B cell (primary cell): ENCODE results near the gene NETO2. TPM values are rescaled to one million over a fixed set of nuclear protein-coding genes. Genes with fewer than 3 reads are reported as not detected.

ENCODE experiments used
- ATAC-seq: fragments of 200-7000 bp; cut with Tn5 transposase; one replicate; pipeline ENCODE4 v1.10.0; 2021; ENCODE audit warnings: low read depth, mild to moderate bottlenecking, moderate number of reproducible peaks, moderate library complexity
- CTCF ChIA-PET: fragments of 350-600 bp; sonication (Branson Sonifier 250); formaldehyde crosslinking; loops from one replicate; lab custom pipeline; 2021; ENCODE audit warnings: antibody characterized with exemption, inconsistent platforms; lab: Charles Lee
- POLR2A ChIA-PET: fragments of 350-600 bp; sonication (Branson Sonifier 250); formaldehyde crosslinking; loops from one replicate; lab custom pipeline; 2021; ENCODE audit warnings: antibody characterized with exemption; lab: Charles Lee
- DNase-seq: peaks from one replicate; pipeline ENCODE4 v3.0.0; 2013
- H2AFZ ChIP-seq: 2 replicates; pipeline ENCODE4 v1.6.1; 2012; ENCODE audit warnings: mild to moderate bottlenecking, low read depth, low read length; ENCODE audit not compliant: insufficient read depth, poor library complexity, severe bottlenecking
- H3K27ac ChIP-seq, 2 donors: 1 replicate in 1 of 2; 2 replicates in 1 of 2; pipeline ENCODE4 v1.5.1; 2012 to 2013; ENCODE audit warnings: low read length in 2 of 2, mild to moderate bottlenecking in 2 of 2, moderate library complexity in 1 of 2
- H3K27me3 ChIP-seq, 4 experiments: fragments of 200-600 bp in 1 of 4; sonication (generic) in 1 of 4; replicated peaks in 1 of 4; 1 replicate in 2 of 4; 2 replicates in 2 of 4; pipeline versions ENCODE4 v1.6.1 to v1.7.0; 2013 to 2016; ENCODE audit warnings: low read length in 3 of 4, mild to moderate bottlenecking in 2 of 4, mixed read lengths in 1 of 4, moderate library complexity in 1 of 4; ENCODE audit not compliant: insufficient read depth in 4 of 4, control insufficient read depth in 3 of 4; ENCODE audit errors: control extremely low read depth in 1 of 4
- H3K36me3 ChIP-seq, 2 experiments: replicated peaks in 1 of 2; 1 replicate in 1 of 2; 2 replicates in 1 of 2; pipeline versions ENCODE4 v1.6.1 to v1.7.1; 2013; ENCODE audit warnings: low read length in 1 of 2; ENCODE audit not compliant: insufficient read depth in 2 of 2, control insufficient read depth in 1 of 2; ENCODE audit errors: control extremely low read depth in 1 of 2, extremely low read depth in 1 of 2
- H3K4me1 ChIP-seq, 2 donors: fragments of 200-600 bp in 1 of 2; sonication (generic) in 1 of 2; 1 replicate in 1 of 2; 2 replicates in 1 of 2; pipeline versions ENCODE4 v1.5.1 to v1.6.1; 2013 to 2017; ENCODE audit warnings: low read length in 2 of 2; ENCODE audit not compliant: control insufficient read depth in 2 of 2, insufficient read depth in 2 of 2
- H3K4me2 ChIP-seq: replicated peaks from 2 replicates; pipeline ENCODE3; 2012; ENCODE audit warnings: mild to moderate bottlenecking, low read depth, low read length; ENCODE audit not compliant: poor library complexity, severe bottlenecking
- H3K4me3 ChIP-seq, 5 experiments: fragments of 200-600 bp in 1 of 5; sonication (generic) in 1 of 5; 1 replicate in 3 of 5; 2 replicates in 2 of 5; pipeline versions ENCODE4 v1.5.1 to v1.7.0; 2011 to 2016; ENCODE audit warnings: low read length in 4 of 5, mild to moderate bottlenecking in 4 of 5, low read depth in 2 of 5, control low read depth in 1 of 5, moderate library complexity in 1 of 5; ENCODE audit not compliant: insufficient read depth in 1 of 5; ENCODE audit errors: control extremely low read depth in 1 of 5, extremely low read depth in 1 of 5
- H3K79me2 ChIP-seq: fragments of 200-600 bp; sonication (generic); one replicate; pipeline ENCODE4 v1.6.0; 2016; ENCODE audit warnings: low read length; ENCODE audit not compliant: control insufficient read depth, insufficient read depth
- H3K9ac ChIP-seq: fragments of 200-600 bp; sonication (generic); 2 replicates; pipeline ENCODE4 v1.6.1; 2017; ENCODE audit warnings: mild to moderate bottlenecking, low read length, moderate library complexity
- H3K9me3 ChIP-seq, 3 donors: one replicate each; pipeline versions ENCODE4 v1.6.1 to v1.7.1; 2013; ENCODE audit warnings: low read length in 2 of 3; ENCODE audit not compliant: control insufficient read depth in 2 of 3, insufficient read depth in 1 of 3; ENCODE audit errors: control extremely low read depth in 1 of 3
- H4K20me1 ChIP-seq: 2 replicates; pipeline ENCODE4 v1.6.0; 2012; ENCODE audit warnings: mild to moderate bottlenecking, low read length; ENCODE audit not compliant: insufficient read depth, control insufficient read depth, poor library complexity, severe bottlenecking
- H3K27ac Mint-ChIP-seq: one replicate; pipeline ENCODE4 v1.8.0; 2021; ENCODE audit warnings: mixed read lengths
- H3K27me3 Mint-ChIP-seq: one replicate; pipeline ENCODE4 v1.8.0; 2021; ENCODE audit warnings: mixed read lengths
- H3K4me1 Mint-ChIP-seq: one replicate; pipeline ENCODE4 v1.8.0; 2021; ENCODE audit warnings: mixed read lengths
- H3K4me3 Mint-ChIP-seq: one replicate; pipeline ENCODE4 v1.8.0; 2021; ENCODE audit warnings: mixed read lengths
- H3K9me3 Mint-ChIP-seq: one replicate; pipeline ENCODE4 v1.8.0; 2022; ENCODE audit warnings: mixed read lengths; ENCODE audit not compliant: insufficient read depth
- EZH2 ChIP-seq: IDR thresholded peaks from 2 replicates; pipeline ENCODE4 v1.6.1; 2012; ENCODE audit warnings: borderline replicate concordance, low read depth, mild to moderate bottlenecking, moderate library complexity, low read length; ENCODE audit not compliant: insufficient read depth, poor library complexity, severe bottlenecking
- WGBS: methylation state at CpG from one replicate; pipeline ENCODE4 v1.1.5; 2013; ENCODE audit warnings: missing lambda C conversion rate; ENCODE audit not compliant: insufficient coverage; 5-methylcytosine and 5-hydroxymethylcytosine counted together
- intact Hi-C: fragments of 100-400 bp; cut with micrococcal nuclease; formaldehyde crosslinking; loops from one replicate; pipeline ENCODE4 v1.10.0; 2022
- polyA plus RNA-seq: library from polyadenylated mRNA; depleted of rRNA; stranded (reverse); fragments of >200 nt; gene quantifications from 2 replicates; pipeline ENCODE4 v1.2.3, GENCODE V29; 2012
- total RNA-seq, 2 donors: library from RNA; stranded (reverse); fragments of 120-200 nt in 1 of 2; gene quantifications; 1 replicate in 1 of 2; 2 replicates in 1 of 2; pipeline versions ENCODE4 v1.2.3 to v1.2.4, GENCODE V29; 2013 to 2022
- TF ChIP-seq, protein P1 (sequence below): fragments of 200-600 bp; IDR thresholded peaks from one replicate; pipeline ENCODE4 v1.8.0; 2022; ENCODE audit warnings: antibody characterized with exemption, mild to moderate bottlenecking

The NETO2 gene
- total and polyA plus RNA-seq, 2 donors (not counting 1 experiment from before 2014, with no cell fraction given), result 1.9 to 4.2 TPM

DNA sequence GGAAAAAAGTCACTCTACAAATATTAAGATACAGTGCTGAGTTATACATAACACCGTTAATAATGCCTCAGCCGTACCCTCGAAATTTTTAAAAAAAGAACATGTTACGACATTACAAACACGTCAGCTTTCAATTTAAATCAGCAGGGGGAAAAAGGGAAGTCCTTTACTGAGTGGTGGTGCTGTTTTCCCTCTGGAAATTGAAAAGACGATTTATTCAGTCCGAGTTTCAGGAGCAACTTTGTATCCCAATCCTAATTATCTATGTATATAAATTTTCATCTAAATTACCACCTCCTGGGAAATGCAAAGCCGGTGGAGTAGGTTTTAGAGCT lies 1.3 kb downstream of the NETO2 start:
- ATAC-seq, result no peak
- Mint-ChIP-seq H3K4me1 (peaks cover 19% of the 10 kb centered on the region), H3K27ac (peak overlapping the region; percentile 47), H3K4me3 (peak overlapping the region; percentile 94), H3K27me3 (no peaks in the 10 kb centered on the region), H3K9me3 (no peaks in the 10 kb centered on the region)
- no peak for TF ChIP-seq EZH2
- TF ChIP-seq, protein P1, sequence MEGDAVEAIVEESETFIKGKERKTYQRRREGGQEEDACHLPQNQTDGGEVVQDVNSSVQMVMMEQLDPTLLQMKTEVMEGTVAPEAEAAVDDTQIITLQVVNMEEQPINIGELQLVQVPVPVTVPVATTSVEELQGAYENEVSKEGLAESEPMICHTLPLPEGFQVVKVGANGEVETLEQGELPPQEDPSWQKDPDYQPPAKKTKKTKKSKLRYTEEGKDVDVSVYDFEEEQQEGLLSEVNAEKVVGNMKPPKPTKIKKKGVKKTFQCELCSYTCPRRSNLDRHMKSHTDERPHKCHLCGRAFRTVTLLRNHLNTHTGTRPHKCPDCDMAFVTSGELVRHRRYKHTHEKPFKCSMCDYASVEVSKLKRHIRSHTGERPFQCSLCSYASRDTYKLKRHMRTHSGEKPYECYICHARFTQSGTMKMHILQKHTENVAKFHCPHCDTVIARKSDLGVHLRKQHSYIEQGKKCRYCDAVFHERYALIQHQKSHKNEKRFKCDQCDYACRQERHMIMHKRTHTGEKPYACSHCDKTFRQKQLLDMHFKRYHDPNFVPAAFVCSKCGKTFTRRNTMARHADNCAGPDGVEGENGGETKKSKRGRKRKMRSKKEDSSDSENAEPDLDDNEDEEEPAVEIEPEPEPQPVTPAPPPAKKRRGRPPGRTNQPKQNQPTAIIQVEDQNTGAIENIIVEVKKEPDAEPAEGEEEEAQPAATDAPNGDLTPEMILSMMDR, result no peak
- peak overlapping the region; percentile 42 to 81 (median 64) for H3K4me3 ChIP-seq
- ChIA-PET POLR2A (no interaction called here), CTCF (interaction anchor here (0.9 to 6.2 kb wide), 37 partner anchors 8 to 1488 kb away, joined by 3 to 60 read pairs (median 5); partner anchors contain the start of genes ABCC12, DNAJA2, ITFG1 and PHKB)
- intact Hi-C loops, result loop anchor here (2.0 to 10.0 kb wide), 6 partner anchors 120 to 1480 kb away; partner anchors contain the start of gene LONP2
- H3K9ac ChIP-seq, result peak overlapping the region; percentile 58
- peaks cover 0 to 5% (median 0%) of the 10 kb centered on the region in 3 donors for H3K9me3 ChIP-seq
- DNase-seq, result peak; percentile 58
- peaks cover 0 to 9% (median 0%) of the 10 kb centered on the region in 4 experiments for H3K27me3 ChIP-seq
- H4K20me1 ChIP-seq, result no peaks in the 10 kb centered on the region
- no peak overlapping the region for H3K27ac ChIP-seq
- H3K36me3 ChIP-seq, result no peaks in the 10 kb centered on the region
- WGBS, result 0% methylated on average over 1 of the region's 8 CpGs
- H3K4me1 ChIP-seq, result peaks cover 9 to 16% of the 10 kb centered on the region in 2 donors
- H3K79me2 ChIP-seq, result no peaks in the 10 kb centered on the region
- H3K4me2 ChIP-seq, result peak overlapping the region; percentile 93
- peak overlapping the region; percentile 81 for H2AFZ ChIP-seq

DNA sequence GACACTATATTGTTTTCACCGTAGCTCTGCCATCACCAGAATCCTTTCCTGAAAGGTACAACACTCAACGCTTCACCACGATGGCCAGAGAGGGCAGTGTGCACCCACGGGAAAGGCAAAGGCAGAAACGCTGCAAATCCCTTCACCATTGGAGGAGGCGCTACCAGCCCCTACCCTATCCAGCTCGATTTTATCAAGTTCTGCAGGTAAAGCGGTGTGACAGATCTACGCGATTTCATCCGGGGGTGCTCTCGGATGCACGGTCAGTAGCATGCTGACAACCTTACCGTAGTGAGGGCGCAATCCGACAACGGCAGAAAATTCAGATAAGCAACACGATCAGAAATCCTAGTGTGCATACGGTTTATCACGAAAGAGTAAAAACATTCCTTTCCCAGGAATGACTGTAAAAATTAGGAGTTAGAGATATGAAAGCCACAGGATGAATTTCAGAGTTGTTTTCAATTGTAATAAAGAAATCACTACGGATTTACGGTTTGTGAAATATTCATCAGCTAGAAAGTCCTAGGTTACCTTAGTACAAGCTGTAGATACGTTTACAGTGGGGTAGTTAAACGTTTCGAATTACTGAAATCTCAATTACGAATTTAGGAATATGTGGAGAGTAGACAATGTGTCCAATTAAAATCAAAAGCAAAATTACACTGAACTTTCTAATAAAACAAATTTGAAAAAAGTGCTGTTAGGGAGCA lies 1.8 kb downstream of the NETO2 start:
- DNase-seq, result peak; percentile 87
- H3K4me3 ChIP-seq, result peak overlapping the region; percentile 42 to 81 (median 64)
- CTCF ChIA-PET, result interaction anchor here (0.6 to 6.2 kb wide), 55 partner anchors 9 to 1488 kb away, joined by 3 to 60 read pairs (median 4); partner anchors contain the start of genes ABCC12 and DNAJA2
- no peaks in the 10 kb centered on the region for H3K9me3 Mint-ChIP-seq
- WGBS, result under 1% methylated on average over 13 of the region's 26 CpGs
- no peaks in the 10 kb centered on the region for H3K36me3 ChIP-seq
- H4K20me1 ChIP-seq, result no peaks in the 10 kb centered on the region
- POLR2A ChIA-PET, result no interaction called here
- H3K27ac ChIP-seq, result no peak overlapping the region
- peak overlapping the region; percentile 54 for H3K27ac Mint-ChIP-seq
- intact Hi-C loops, result loop anchor here (1.0 to 10.0 kb wide), 10 partner anchors 105 to 1480 kb away; partner anchors contain the start of gene LONP2
- H2AFZ ChIP-seq, result peak overlapping the region; percentile 81
- no peaks in the 10 kb centered on the region for H3K27me3 Mint-ChIP-seq
- peaks cover 19% of the 10 kb centered on the region for H3K4me1 Mint-ChIP-seq
- H3K4me2 ChIP-seq, result peak overlapping the region; percentile 93
- TF ChIP-seq EZH2, result no peak
- TF ChIP-seq, protein P1, result peak; percentile 96
- peaks cover 0 to 9% (median 0%) of the 10 kb centered on the region in 4 experiments for H3K27me3 ChIP-seq
- peaks cover 9 to 16% of the 10 kb centered on the region in 2 donors for H3K4me1 ChIP-seq
- H3K9me3 ChIP-seq, result peaks cover 0 to 5% (median 0%) of the 10 kb centered on the region in 3 donors
- peak; percentile 55 for ATAC-seq
- H3K9ac ChIP-seq, result peak overlapping the region; percentile 58
- H3K79me2 ChIP-seq, result no peaks in the 10 kb centered on the region
- peak overlapping the region; percentile 94 for H3K4me3 Mint-ChIP-seq
